Hematopoietic multipotent progenitor cell treated with erythropoietin and hydrocortisone succinate and interleukin-3 and kit ligand, for 17 days (in vitro differentiated cells): ENCODE data around the gene EZH1.

ENCODE experiments used
- DNase-seq: peaks from one replicate; pipeline ENCODE4 v3.0.0-alpha.2; 2015; ENCODE audit warnings: low spot score

EZH1 gene

GRCh38 chr17:42709561-42709960 lies 35.3 kb downstream of the EZH1 start:
- DNase-seq: no peak

- DNase-seq: no peak
These were observed 36.3 kb downstream of the EZH1 start for GRCh38 chr17:42708588-42708987.

- DNase-seq: no peak
These were observed 38.1 kb downstream of the EZH1 start for GRCh38 chr17:42706732-42707131.

GRCh38 chr17:42704837-42705494 lies 39.9 kb downstream of the EZH1 start:
- no peak for DNase-seq

GRCh38 chr17:42704490-42704836 lies 40.4 kb downstream of the EZH1 start:
- DNase-seq: no peak

GRCh38 chr17:42702446-42702845 lies 42.4 kb downstream of the EZH1 start:
- DNase-seq: no peak

GRCh38 chr17:42700586-42701289 lies 44.1 kb downstream of the EZH1 start:
- DNase-seq: no peak

- no peak for DNase-seq
These were observed 45.5 kb downstream of the EZH1 start for GRCh38 chr17:42699415-42699740.

GRCh38 chr17:42698736-42699414 lies 46.0 kb downstream of the EZH1 start:
- DNase-seq: no peak

GRCh38 chr17:42697108-42697811 lies 47.6 kb downstream of the EZH1 start:
- no peak for DNase-seq

GRCh38 chr17:42695500-42695899 lies 49.3 kb downstream of the EZH1 start:
- no peak for DNase-seq

GRCh38 chr17:42694524-42694923 lies 50.3 kb downstream of the EZH1 start:
- no peak for DNase-seq

- DNase-seq: no peak
These were observed 52.4 kb downstream of the EZH1 start for GRCh38 chr17:42692489-42692888.

- no peak for DNase-seq
These were observed 53.8 kb downstream of the EZH1 start for GRCh38 chr17:42691021-42691545.

GRCh38 chr17:42690596-42690995 lies 54.2 kb downstream of the EZH1 start:
- DNase-seq: no peak

- DNase-seq: no peak
These were observed 57.0 kb downstream of the EZH1 start for GRCh38 chr17:42687707-42688320.

- DNase-seq: no peak
These were observed 58.2 kb downstream of the EZH1 start for GRCh38 chr17:42686520-42687128.

- DNase-seq: no peak
These were observed 59.0 kb downstream of the EZH1 start for GRCh38 chr17:42685831-42686230.

- no peak for DNase-seq
These were observed 59.8 kb downstream of the EZH1 start for GRCh38 chr17:42684929-42685556.

- no peak for DNase-seq
These were observed 61.3 kb downstream of the EZH1 start for GRCh38 chr17:42683407-42684034.
